AG04450 (cell line): ENCODE data around the gene ABAT. TPM values are rescaled to one million over a fixed set of nuclear protein-coding genes. Genes with fewer than 3 reads are reported as not detected.
A peak's percentile ranks its signal among the peaks of the same experiment; 100 is the strongest.
"Not testable (repeated sequence)": the region's sequence is repeated elsewhere in the genome, so short reads cannot be mapped to it uniquely, and the experiment has no call there.

Experiments
- CTCF ChIA-PET: fragments of 300-600, 350-600 bp; formaldehyde crosslinking; extraction: SDS; loops from one replicate; lab custom pipeline; 2022; ENCODE audit warnings: antibody characterized with exemption, inconsistent platforms; lab: Charles Lee
- POLR2A ChIA-PET: fragments of 350-600 bp; formaldehyde crosslinking; extraction: SDS; loops from one replicate; lab custom pipeline; 2021; ENCODE audit warnings: antibody characterized with exemption, inconsistent platforms; lab: Yijun Ruan, JAX
- DNase-seq: peaks from one replicate; pipeline ENCODE4 v3.0.0-alpha.2; 2011; ENCODE audit warnings: low read depth, low spot score
- H3K27ac ChIP-seq: one replicate; pipeline ENCODE4 v1.5.1; 2012; ENCODE audit warnings: low read depth, low read length, control low read depth
- H3K27me3 ChIP-seq: one replicate; pipeline ENCODE4 v1.6.0; 2012; ENCODE audit warnings: low read length; ENCODE audit not compliant: control insufficient read depth, insufficient read depth
- H3K4me3 ChIP-seq: 2 replicates; pipeline ENCODE4 v1.5.1; 2011; ENCODE audit warnings: mild to moderate bottlenecking, low read depth, low read length, control low read depth
- H3K9me3 ChIP-seq: 2 replicates; pipeline ENCODE4 v1.5.1; 2012; ENCODE audit warnings: low read length; ENCODE audit not compliant: control insufficient read depth, insufficient read depth
- CTCF ChIP-seq: IDR thresholded peaks from 2 replicates; pipeline ENCODE4 v1.5.1; 2011; ENCODE audit warnings: low read depth, low read length, control low read depth, inconsistent platforms
- polyA plus RNA-seq: library from polyadenylated mRNA; depleted of rRNA; stranded (reverse); fragments of >200 nt; gene quantifications from 2 replicates; pipeline ENCODE4 v1.2.3, GENCODE V29; 2011

The ABAT gene
- polyA plus RNA-seq, 1 experiment, result 6.6 TPM

GRCh38 chr16:8647721-8648318 lies 26.6 kb upstream of the ABAT start:
- no peak for DNase-seq
- Histone ChIP-seq H3K27me3 (no peaks in the 10 kb centered on the region), H3K9me3 (no peaks in the 10 kb centered on the region), H3K4me3 (no peak overlapping the region), H3K27ac (no peak overlapping the region)
- POLR2A ChIA-PET, result no interaction called here
- CTCF ChIA-PET, result no interaction called here
- no peak for TF ChIP-seq CTCF

- H3K4me3 ChIP-seq, result no peak overlapping the region
- ChIA-PET POLR2A (no interaction called here), CTCF (interaction anchor here (1.1 kb wide), 1 partner anchor 252 kb away, joined by 3 read pairs; no protein-coding TSS in a partner anchor)
- no peaks in the 10 kb centered on the region for H3K27me3 ChIP-seq
- no peak for TF ChIP-seq CTCF
- no peaks in the 10 kb centered on the region for H3K9me3 ChIP-seq
- DNase-seq, result no peak
- no peak overlapping the region for H3K27ac ChIP-seq
Measured at GRCh38 chr16:8648877-8649276, 25.5 kb upstream of the ABAT start.

- Histone ChIP-seq H3K27me3 (no peaks in the 10 kb centered on the region), H3K27ac (no peak overlapping the region), H3K4me3 (no peak overlapping the region), H3K9me3 (no peaks in the 10 kb centered on the region)
- DNase-seq, result no peak
- POLR2A ChIA-PET, result no interaction called here
- CTCF ChIA-PET, result interaction anchor here (1.1 kb wide), 1 partner anchor 251 kb away, joined by 3 read pairs; no protein-coding TSS in a partner anchor
- no peak for TF ChIP-seq CTCF
Measured at GRCh38 chr16:8649829-8650554, 24.4 kb upstream of the ABAT start.

- TF ChIP-seq CTCF, result peak; percentile 52
- ChIA-PET POLR2A (interaction anchor here (0.6 kb wide), 1 partner anchor 135 kb away, joined by 5 read pairs; no protein-coding TSS in a partner anchor), CTCF (interaction anchor here (0.6 to 1.6 kb wide), 4 partner anchors 30 to 140 kb away, joined by 3 to 15 read pairs (median 4); no protein-coding TSS in a partner anchor)
- DNase-seq, H3K4me3 ChIP-seq, H3K27me3 ChIP-seq, H3K9me3 ChIP-seq, H3K27ac ChIP-seq: not testable (repeated sequence)
Measured at GRCh38 chr16:8651958-8652357, 22.5 kb upstream of the ABAT start.
